Effector memory CD4-positive, alpha-beta T cell (primary cell): ENCODE data around the gene AKNA.

Experiments
- DNase-seq, 3 donors: peaks; one replicate each; pipeline ENCODE4 v3.0.0-alpha.2; 2020
- H3K27ac ChIP-seq: 2 replicates; pipeline ENCODE4 v1.7.0; 2013; ENCODE audit warnings: mild to moderate bottlenecking, low read length, moderate library complexity; ENCODE audit not compliant: insufficient read depth, poor library complexity, severe bottlenecking
- H3K27me3 ChIP-seq: replicated peaks from 2 replicates; pipeline ENCODE4 v1.7.0; 2013; ENCODE audit warnings: mild to moderate bottlenecking, low read length; ENCODE audit not compliant: insufficient read depth, control insufficient read depth, poor library complexity, severe bottlenecking
- H3K36me3 ChIP-seq: 2 replicates; pipeline ENCODE4 v1.7.0; 2013; ENCODE audit warnings: mild to moderate bottlenecking, low read length, moderate library complexity; ENCODE audit not compliant: control insufficient read depth, insufficient read depth
- H3K4me1 ChIP-seq: 2 replicates; pipeline ENCODE4 v1.7.0; 2013; ENCODE audit warnings: low read length, mild to moderate bottlenecking; ENCODE audit not compliant: control insufficient read depth, insufficient read depth, poor library complexity, severe bottlenecking
- H3K4me3 ChIP-seq: 2 replicates; pipeline ENCODE4 v1.7.0; 2013; ENCODE audit warnings: low read length, low read depth, mild to moderate bottlenecking; ENCODE audit not compliant: insufficient read depth, poor library complexity, severe bottlenecking
- H3K9me3 ChIP-seq: 2 replicates; pipeline ENCODE4 v1.7.0; 2013; ENCODE audit warnings: mild to moderate bottlenecking, low read length, moderate library complexity; ENCODE audit not compliant: control insufficient read depth

Gene AKNA

GRCh38 chr9:114289571-114290481 lies 98.0 kb downstream of the AKNA start:
- H3K27me3 ChIP-seq = no peaks in the 10 kb centered on the region
- DNase-seq = no peak
- no peak overlapping the region for H3K27ac ChIP-seq
- no peaks in the 10 kb centered on the region for H3K4me1 ChIP-seq
- H3K9me3 ChIP-seq = no peaks in the 10 kb centered on the region
- no peak overlapping the region for H3K4me3 ChIP-seq
- H3K36me3 ChIP-seq = no peaks in the 10 kb centered on the region

DNA sequence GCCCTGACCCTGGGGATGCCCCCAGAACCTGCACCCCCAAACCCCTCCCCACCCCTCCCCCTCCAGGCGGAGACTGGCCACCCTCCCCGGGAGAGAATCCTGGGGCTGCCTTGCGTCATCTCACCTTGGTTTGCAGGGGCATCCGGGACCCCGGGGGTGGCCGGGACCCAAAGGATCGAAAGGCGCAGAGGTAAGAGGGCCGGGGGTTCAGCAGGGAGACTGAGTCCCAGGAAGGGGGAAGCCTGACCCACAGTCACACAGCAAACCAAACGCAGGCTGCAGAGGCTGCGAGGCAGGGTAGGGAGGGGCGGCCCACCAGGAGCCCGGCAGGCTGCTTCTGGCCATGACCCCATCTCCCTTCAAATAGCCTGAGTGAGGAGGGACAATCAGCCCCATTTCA lies 98.7 kb downstream of the AKNA start:
- H3K27me3 ChIP-seq = no peaks in the 10 kb centered on the region
- H3K9me3 ChIP-seq = no peaks in the 10 kb centered on the region
- H3K36me3 ChIP-seq = no peaks in the 10 kb centered on the region
- H3K4me3 ChIP-seq = no peak overlapping the region
- no peak overlapping the region for H3K27ac ChIP-seq
- DNase-seq = no peak
- H3K4me1 ChIP-seq = no peaks in the 10 kb centered on the region

DNA sequence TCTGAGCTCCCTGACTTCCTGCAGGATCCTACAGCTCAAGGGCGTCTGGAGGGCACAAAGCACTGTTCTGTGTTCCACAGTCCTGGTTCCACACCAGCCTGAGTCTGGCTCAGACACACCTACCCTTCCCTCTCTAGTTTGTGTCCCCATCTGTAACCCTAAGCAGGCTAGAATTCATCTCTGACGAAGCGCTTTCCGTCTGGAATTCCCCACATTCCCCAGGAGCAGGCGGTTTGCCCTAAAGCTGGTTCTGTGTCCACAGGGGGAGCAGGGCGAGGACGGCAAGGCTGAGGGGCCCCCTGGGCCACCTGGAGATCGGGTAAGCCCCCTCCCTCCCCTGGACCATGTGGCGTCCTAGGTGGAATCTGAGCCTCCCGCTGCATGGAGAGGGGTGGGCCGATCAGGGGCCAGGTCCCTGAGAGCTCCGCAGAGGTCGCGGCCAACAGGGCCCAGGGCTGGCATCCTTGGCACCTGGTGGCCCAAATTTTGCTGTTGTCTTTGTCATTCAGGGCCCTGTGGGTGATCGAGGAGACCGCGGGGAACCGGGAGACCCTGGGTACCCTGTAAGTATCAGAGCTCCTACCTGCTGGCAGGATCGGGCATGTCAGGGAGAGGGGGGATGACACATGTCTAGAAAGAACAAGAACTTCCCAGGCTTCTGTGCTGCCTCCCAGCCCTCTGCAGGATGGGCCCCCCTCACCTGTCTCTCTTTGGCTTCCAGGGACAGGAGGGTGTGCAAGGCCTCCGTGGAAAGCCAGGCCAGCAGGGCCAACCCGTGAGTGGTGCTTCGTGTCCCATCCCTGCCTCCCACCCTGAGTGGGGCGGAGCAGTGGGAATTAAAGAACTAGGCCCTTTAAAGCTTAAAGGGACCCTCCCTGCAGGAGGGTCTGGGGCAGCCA lies 99.3 kb downstream of the AKNA start:
- H3K4me3 ChIP-seq = no peak overlapping the region
- no peak for DNase-seq
- no peaks in the 10 kb centered on the region for H3K36me3 ChIP-seq
- no peak overlapping the region for H3K27ac ChIP-seq
- no peaks in the 10 kb centered on the region for H3K27me3 ChIP-seq
- no peaks in the 10 kb centered on the region for H3K4me1 ChIP-seq
- no peaks in the 10 kb centered on the region for H3K9me3 ChIP-seq

DNA sequence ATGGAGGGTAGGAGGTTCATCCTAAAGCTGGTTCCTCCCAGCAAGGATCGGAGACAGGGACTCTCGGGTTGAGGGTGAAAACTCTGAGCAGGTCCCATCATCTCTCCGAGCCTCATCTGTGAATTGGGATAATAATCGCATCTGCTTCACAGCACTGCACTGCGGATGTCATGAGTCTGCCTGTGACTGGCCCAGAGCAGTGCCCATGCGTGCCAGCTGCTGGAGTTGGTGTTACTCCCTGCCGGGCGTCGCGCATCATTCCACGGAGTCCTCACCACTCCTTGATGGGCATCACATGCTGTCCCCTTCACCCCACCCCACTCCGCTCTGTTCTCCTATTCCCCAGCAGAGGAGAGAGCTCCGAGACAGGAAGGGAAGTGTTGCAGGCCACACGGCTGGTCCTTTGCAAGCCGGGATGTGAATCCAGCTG lies 100.0 kb downstream of the AKNA start:
- H3K4me1 ChIP-seq = no peaks in the 10 kb centered on the region
- H3K27me3 ChIP-seq = no peaks in the 10 kb centered on the region
- H3K9me3 ChIP-seq = no peaks in the 10 kb centered on the region
- no peaks in the 10 kb centered on the region for H3K36me3 ChIP-seq
- H3K4me3 ChIP-seq = no peak overlapping the region
- H3K27ac ChIP-seq = no peak overlapping the region
- no peak for DNase-seq

DNA sequence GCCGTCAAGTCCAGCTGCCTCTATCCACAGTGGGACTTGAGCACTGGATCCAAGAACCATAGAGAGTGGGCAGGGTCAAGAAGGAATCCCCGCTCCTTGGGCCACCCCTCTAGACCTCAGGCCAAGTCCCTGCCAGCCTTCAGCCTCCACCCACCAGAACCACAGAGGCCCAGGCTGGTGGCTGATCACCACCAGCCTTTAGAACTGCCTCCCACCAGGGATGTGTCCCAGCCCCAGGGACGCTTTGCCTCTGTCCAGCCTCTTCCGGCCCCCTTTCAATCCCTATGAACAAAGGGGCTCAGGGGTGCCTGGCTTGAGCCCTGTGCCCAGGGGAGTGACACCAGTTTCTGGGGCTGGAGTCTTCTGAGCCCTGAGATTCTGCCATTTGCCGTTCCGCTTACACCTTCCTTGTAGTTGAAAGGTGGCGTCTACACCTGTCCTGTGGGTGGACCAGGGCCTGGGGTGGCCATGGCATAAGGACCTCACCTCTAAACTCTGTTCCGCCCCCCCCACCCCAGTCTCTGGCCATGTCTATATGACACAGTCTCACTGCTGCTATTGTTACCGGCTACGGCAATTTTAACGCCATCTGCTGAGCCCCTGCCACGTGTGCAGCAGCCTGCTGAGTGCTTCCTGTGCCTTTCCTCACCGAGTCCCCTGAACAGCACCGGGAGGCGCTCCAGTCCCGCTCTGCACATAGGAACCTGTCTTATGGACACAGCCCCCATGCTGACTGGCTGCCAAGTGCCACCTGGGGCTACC lies 100.6 kb downstream of the AKNA start:
- no peak for DNase-seq
- Histone ChIP-seq H3K27me3 (no peaks in the 10 kb centered on the region), H3K4me1 (no peaks in the 10 kb centered on the region), H3K27ac (no peak overlapping the region), H3K4me3 (no peak overlapping the region), H3K36me3 (no peaks in the 10 kb centered on the region), H3K9me3 (no peaks in the 10 kb centered on the region)

- H3K4me3 ChIP-seq = no peak overlapping the region
- DNase-seq = no peak
Observed at GRCh38 chr9:114286146-114286679, 101.6 kb downstream of the AKNA start.

DNA sequence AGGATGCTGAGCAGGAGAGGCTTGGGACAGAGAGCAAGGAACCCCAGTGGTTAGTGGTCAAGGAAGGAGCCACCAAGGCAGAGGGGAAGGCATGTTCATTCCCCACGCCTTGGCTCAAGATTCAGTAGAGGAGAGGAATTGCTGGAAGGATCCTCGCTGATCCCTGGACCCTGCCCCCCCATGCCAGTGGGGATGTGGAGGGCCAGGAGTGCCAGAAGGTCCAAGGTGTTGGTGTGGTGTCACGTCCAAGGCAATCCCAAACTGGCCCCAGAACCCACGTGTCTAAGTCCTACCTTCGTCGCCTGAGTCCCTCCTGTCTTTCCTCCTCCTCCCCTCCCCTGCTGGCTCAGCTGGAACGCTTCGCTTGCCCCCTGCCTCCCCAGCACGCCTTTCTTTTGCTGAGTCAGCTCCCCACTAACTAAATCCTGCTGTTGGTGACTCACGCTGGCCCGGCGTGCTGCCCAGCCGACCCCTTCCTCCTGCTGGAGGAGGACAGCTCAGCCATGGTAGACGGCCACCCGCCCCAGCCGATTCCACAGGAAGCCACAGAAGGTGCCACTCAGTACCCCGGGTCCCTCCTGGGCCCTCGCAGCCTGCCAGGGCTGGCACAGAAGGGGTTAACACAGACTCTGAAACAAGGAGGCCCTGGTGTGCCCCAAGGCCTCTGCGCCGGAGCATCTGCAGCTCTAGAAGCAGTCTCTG lies 102.5 kb downstream of the AKNA start:
- Histone ChIP-seq H3K9me3 (no peaks in the 10 kb centered on the region), H3K27ac (no peak overlapping the region), H3K4me1 (no peaks in the 10 kb centered on the region), H3K36me3 (no peaks in the 10 kb centered on the region), H3K27me3 (no peaks in the 10 kb centered on the region), H3K4me3 (no peak overlapping the region)
- DNase-seq = no peak

More at GRCh38 chr9:114286146-114286679, 101.6 kb downstream of the AKNA start:
- Histone ChIP-seq H3K27me3 (no peaks in the 10 kb centered on the region), H3K36me3 (no peaks in the 10 kb centered on the region), H3K27ac (no peak overlapping the region), H3K9me3 (no peaks in the 10 kb centered on the region), H3K4me1 (no peaks in the 10 kb centered on the region)

DNA sequence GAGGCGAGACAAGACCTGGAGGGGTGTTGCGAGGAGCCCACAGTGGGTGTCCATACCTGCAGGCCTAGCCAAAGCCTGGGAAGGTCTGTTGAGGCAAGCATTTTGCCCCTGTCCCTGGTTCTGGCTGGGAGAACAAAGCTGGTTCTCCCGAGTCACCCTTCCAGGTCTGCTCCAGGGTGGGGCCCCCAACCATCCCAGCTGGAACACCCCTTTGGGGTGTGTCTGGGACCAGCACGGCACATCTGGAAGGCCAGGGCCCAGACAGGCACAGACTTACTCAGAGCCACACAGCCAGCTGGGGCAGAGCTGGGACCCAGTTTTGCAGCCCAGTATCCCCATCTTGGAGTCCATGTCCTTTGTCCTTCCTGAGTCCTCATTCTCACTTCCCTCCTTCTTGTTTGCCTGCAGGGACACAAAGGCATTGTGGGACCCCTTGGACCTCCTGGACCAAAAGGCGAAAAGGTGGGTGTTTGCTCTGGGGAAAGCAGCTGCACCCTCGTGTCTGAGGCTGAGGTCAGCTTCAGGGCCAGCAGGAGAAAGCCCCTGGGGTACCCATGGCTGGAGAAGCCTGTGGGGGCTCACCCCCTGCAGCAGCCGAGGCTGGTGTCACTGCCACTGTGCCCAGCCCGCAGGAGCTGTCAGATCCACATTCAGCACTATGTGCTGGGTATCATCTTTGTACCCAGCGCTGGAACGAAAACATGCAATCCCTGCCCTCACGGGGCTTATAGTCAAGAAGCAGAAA lies 103.3 kb downstream of the AKNA start:
- no peaks in the 10 kb centered on the region for H3K36me3 ChIP-seq
- H3K9me3 ChIP-seq = no peaks in the 10 kb centered on the region
- no peak overlapping the region for H3K27ac ChIP-seq
- H3K4me1 ChIP-seq = no peaks in the 10 kb centered on the region
- no peak overlapping the region for H3K4me3 ChIP-seq
- DNase-seq = no peak
- no peaks in the 10 kb centered on the region for H3K27me3 ChIP-seq
